ENCODE data around the gene SFMBT2.
"Not testable (repeated sequence)": the region's sequence is repeated elsewhere in the genome, so short reads cannot be mapped to it uniquely, and the experiment has no call there.

SFMBT2 gene

DNA sequence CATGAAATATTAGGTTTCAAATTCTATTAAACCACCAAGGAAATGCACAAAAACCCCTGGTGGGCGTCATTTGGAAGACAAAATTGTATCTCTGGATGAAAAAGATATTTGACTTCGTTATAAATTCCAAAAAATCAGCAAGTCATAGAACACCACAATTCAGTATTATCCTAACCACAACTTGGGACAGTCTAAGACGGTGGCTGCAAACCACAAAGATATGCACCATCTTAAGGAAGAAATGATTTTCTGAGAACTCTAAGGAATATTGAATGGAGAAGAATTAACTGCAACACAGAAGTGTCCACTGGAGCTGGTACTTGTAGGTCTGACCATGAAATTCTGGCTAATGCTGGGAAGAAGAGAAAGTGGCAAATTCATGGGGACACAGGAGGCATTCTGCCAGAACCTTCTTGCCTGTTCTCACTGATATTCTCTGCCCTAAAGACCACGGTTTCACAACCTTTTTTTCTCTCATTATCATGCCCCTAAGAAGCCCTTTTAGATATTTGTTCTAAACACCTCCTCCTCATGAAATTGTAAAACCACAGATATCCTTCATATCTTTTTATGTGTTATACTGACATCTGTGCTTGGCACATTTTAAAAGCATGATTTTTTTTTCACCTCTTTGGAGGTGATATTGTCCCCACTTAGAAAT, 92.9 kb downstream of the SFMBT2 start:
- no peak for DNase-seq

DNA sequence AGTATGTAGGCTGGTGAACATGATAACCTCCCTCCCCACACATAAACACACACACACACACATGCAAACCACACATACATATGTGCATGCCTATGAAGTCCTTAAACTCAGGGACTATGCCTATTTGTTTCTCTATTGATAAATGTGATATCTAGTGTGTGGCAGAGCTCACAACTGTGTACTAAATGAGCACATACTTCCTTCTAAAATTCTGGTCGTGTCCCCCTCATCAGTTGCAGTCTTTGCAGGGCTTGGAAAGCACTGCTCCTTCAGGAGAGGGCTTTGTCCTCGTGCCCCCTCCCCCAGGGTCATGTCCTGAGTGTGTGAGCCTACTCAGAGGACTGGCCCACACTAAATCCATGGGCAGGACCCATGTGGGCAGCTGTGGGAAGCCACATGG, 94.0 kb downstream of the SFMBT2 start:
- DNase-seq: no peak

DNA sequence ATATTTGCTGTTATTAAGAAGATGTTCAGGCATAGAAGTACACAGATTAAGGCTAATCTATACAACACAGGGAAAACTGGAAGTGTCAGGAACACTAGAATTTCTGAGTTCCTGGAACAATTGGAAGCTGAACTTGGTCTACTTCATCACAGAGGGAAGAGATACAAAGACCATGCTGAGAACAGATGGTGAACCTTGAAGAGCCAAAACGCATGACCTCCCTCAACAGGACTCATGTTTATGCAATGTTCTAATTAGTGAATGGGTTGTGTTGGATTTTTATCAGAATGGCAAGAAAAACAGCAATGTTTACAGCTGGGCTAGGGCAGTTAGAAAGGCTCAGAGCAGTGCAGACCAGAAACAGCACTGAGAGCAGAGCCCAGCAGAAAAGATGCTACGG, 94.9 kb downstream of the SFMBT2 start:
- no peak for DNase-seq

DNA sequence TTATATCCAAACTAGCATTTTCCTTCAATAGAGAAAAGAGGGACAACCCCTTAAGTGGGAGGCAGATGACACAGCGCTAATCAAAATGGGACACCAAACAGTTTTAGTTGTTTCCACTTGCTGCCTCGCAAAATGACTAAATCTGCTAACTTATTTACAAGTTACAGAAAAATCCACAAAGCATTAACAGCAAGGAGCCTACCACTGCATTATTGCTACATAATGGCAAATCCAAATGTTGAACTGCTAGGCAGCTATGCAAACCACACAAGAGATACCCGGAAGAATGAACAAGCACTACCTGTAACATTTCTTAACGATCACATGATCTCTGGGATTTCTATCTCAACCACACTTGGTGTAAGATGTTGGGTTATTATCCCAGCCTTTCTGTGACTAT, 96.7 kb downstream of the SFMBT2 start:
- no peak for DNase-seq

DNA sequence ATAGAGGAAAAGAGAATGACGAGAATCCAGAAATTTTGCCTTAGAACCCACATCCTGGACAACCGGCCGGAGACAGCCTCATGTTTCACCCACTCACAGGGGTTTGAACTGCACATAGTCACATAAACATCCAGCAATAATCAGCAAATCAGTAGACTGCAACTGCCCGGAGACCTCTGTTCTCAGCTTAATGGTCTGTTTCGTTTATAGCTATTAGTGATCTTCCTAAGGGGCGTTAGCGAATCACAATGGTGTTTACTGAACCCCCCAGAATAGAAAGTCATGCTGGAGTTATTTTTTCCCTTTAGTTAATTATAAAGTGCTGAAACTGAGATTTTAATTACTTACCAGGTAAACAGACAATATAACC, 98.4 kb downstream of the SFMBT2 start:
- no peak for DNase-seq

DNA sequence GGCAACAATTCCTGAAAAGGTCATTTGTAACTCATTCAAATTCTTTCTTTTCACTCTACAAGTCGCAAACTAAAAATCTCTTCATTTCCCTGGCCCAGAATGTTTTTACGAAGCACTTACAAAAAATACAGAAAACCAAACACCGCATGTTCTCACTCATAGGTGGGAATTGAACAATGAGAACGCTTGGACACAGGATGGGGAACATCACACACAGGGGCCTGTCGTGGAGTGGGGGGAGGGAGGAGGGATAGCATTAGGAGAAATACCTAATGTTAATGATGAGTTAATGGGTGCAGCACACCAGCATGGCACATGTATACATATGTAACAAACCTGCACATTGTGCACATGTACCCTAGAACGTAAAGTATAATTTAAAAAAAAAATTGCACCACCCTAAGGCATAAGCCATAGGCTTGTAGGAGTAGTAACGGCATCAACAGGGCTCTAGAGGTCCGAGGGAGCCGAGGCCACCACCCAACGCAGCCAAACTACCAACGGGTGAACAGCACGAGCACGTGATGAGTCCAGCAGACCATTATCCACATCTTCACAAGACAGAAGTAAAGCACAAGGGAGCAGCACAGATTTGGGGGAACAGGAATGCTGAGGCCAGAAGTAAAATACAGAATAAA, 98.9 kb downstream of the SFMBT2 start:
- not testable (repeated sequence) for DNase-seq

DNA sequence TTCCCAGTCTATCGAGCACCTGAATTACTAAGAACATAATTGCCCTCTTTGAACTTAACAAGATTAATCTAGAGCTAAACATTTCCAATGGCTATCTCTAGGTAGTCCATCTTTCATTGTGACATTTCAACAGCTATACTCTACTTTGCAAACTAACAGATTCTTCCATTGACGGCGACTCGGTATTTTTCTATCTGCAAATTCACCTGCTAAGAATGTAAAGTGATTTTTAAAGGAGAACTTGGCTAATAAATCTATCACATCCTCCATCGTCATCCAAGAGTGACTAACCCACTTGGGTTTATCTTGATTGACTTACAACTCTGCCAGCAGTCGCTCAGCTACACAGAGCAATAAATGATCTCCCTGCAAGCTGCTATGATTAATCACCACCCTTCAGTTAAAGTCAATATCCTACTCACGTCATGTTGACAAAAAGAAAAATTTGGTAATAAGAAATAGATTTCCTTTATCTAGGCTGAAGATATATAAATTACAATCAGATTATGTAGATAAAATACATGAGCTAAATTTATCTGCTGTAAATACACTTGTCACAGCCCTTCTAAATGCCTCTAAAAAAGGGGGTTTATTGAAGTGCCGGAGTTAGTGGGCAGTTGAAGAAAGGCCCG, 99.5 kb downstream of the SFMBT2 start:
- DNase-seq: no peak

DNA sequence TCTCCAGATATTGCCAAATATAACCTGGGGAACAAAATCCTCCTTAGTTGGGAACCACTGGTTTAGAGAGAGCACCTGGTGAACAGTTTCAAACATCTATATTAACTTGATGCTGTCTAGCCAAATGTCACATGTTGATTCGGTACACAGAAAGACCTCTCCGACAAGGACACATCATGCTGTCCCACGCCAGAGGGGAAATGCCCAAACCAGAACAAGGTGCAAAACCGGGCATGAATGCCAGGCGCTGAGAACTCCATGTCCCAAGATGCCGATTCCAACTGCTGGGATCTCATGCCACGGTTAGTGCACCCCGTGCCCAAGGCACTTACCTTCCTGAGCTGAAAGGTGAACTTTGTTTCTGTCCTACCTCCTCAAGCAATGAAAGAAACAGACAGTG, 100.8 kb downstream of the SFMBT2 start:
- no peak for DNase-seq

DNA sequence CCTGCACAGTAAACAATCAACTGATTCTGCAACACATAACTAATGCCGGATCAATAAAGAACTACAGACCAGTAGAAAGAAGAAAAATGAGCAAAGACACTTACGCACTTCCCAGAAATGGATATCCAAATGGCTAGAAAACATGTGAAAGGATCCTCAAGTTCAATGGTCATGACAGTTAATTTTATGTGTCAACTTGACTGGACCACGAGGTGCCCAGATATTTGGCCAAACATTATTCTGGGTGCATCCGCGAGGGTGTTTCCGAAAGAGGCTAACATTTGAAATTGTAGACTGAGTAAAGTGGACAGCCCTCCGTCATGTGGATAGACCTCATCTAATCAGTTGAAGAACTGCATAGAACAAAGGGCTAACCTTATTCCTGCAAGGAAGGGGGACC, 102.0 kb downstream of the SFMBT2 start:
- no peak for DNase-seq

DNA sequence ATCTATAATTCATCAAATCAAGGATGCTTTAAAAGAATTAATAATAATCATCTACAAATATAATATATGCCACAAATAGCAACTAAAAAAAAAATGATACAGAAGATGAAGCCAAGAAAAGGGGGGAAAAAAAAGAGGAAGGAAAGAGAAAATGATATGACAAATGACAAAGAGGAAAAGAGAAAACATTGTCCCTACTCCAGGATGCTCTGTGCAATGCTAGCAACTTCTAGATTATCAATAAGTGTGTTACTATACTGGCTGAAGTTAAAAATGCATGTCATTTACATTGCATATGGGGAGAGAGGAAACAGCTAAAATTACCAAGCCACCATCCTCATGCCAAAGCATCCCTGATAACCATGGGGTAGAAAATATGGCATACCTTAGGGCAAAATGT, 104.2 kb downstream of the SFMBT2 start:
- DNase-seq: no peak

DNA sequence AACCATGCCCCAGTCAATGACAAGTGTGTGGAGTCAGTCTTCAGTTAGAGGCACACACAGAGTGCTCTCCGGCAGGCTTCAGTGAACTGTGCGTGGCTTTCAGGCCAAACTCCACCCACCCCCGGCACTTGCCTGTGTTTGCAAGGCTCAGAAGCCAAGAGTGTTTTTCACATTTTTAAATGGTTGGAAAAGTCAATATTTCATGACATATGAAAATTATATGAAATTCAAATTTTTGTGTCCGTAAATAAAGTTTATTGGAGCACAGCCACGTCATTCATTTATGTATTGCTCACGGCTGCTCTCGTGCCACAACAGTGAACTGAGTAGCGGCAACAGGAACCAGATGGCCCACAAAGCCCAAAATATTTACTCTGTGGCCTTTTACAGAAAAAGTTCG, 104.7 kb downstream of the SFMBT2 start:
- no peak for DNase-seq

DNA sequence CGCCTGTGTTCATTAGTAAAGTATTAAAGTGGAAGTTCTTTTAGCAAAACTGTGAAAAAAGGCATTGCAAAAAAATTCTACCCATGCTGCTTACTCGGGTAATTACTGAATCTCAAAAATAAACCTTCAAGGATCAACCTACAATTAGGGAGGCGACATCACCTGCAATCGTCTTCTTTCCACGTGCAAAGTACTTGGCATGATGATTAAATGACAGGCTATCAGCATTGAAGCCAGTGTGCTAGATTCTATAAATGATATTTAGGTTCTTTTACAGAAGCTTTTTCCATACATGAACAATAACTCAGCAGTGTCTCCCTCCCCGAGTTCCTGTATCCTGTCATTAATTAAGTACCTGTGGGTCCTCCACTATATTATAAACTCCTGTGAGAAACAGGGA, 105.8 kb downstream of the SFMBT2 start:
- DNase-seq: no peak

DNA sequence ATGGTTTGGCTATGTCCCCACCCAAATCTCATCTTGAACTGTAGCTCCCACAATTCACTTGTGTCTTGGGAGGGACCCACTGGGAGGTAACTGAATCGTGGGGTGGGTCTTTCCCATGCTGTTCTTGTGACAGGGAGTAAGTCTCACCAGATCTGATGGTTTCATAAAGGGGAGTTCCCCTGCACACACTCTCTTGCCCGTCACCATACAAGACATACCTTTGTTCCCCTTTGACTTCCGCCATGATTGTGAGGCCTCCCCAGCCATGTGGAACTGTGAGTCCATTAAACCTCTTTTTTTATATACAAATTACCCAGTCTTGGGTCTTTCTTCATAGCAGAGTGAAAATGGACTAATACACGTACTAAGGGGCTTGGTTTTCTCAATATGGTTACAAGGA, 106.7 kb downstream of the SFMBT2 start:
- no peak for DNase-seq

DNA sequence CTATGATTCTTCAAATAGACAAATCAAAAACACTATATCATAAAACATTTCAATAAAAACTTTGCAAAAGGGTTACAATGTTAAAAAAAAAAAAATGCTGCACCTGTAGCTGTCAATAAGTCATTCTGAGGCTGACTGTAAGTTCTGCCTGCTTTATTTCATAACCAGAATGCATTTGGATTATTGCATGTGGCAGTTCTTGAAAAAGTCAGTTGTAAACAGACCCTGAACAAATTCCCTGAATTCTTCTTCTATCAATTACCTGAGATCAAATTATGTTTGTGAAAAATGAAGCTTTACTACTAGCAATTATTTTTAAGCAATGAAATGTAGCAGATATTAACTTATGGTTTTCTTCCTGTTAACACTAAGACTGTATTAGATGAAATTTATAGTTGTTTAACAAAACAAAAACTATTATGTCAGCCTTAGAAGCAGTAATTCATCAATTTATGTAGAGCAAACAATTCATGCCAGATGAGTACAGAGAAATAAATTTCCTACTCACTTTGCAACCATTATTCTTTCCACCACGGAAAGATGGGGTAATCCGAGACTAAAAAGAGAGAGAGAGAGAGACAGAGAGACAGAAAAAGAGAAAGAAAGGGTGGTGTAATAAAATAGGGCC, 107.8 kb downstream of the SFMBT2 start:
- DNase-seq: no peak

DNA sequence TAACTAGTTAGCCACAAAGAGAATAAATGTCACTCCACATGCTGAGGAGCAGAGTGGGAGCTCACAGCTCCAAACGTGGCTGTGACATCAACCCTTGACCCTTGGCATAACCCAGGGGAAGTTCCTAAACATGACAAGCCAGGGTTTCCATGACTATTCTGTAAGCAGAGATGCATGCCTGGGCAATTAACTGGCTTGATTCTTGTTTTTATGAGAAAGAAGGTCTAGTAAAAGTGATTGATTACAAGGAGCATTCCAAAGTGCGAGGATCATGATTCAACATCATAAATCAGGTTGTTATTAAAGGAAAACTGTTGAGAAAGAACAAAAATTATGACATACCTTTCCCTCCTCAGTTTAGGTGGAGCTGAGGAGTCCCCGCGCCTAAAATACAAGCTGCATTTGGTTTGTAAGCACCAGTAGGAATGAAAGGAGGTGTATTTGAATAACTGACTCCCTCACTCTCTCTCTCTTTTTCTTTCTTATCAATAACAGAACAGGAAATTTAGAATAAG, 108.4 kb downstream of the SFMBT2 start:
- no peak for DNase-seq

DNA sequence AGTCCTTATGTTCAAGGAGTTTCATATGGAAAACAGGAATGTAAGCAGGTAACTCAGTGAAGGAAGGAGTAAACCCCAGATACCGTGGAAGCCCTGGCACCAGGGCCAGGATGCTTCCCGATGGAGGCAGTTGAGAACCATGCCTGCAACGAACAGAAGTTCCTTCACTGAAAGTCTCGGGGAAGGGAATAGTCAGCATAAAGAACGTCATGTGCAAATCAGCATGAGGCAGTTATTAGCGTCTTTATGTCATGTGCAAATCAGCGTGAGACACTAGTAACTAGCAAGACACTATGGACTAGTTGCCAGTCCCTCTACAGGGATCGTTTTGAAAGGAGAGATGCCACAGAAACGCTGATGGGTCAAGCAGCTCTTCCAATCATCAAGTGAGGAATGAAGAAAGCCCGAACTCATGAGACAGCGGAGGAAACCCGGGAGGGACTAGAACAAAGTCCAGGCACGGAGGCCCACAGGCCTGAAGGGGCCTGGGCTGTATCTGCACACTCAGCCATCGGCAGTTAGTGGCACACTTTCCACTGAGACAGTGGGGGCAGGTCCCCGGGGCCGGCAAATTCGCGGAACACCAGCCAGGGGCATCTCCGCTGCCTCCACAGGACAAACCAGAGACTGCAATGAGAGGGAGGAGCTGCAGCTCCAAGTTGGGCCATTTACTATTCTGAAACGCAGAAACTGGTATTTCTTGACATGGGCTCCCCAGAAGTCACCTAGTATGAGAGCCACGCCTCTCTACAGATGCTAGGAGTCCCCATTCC, 109.6 kb downstream of the SFMBT2 start:
- DNase-seq: no peak

DNA sequence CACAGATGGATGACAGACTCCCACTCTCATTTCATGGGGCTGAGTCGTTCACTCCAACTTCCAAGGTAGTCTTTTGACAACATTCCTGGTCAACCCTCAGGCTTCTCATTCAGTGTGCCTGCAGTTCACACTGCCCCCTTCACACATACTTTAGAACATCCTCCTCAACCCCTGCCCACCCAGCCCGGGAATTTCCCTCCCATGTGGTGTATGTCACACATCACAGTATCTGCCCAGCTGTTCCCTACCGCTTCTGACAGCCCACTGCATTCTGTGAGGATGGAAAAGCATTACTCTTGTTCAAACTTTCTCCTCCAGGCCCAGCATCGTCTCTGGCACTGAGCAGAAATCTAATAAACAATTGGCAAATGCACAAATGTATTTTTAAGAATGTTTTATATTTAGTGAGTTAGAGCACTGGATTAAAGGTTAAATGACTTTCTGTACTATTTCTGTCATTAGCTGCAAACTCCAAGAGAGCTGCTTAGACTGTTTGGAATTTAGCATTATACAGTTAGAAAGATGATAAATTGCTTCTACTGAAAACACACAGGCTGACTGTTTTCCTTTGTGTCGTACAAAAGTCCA, 110.4 kb downstream of the SFMBT2 start:
- DNase-seq: no peak

DNA sequence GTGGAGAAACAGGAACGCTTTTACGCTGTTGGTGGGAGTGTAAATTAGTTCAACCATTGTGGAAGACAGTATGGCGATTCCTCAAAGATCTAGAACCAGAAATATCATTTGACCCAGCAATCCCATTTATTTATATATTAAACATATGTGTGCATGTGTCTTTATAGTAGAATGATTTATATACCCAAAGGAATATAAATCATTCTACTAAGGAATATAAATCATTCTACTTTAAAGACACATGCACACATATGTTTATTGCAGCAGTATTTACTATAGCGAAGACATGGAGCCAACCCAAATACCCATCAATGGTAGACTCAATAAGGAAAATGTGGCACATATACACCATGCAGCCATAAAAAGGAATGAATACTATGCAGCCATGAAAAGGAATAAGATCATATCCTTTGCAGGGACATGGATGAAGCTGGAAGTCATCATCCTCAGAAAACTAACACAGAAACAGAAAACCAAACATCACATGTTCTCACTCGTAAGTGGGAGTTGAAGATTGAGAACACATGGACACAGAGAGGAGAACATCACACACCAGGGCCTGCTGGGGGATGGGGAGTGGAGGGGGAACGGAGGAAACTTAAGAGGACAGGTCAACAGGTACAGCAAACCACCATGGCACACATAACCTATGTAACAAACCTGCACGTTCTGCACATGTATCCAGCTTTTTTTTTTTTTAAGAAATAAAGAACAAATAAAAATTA, 111.1 kb downstream of the SFMBT2 start:
- not testable (repeated sequence) for DNase-seq

DNA sequence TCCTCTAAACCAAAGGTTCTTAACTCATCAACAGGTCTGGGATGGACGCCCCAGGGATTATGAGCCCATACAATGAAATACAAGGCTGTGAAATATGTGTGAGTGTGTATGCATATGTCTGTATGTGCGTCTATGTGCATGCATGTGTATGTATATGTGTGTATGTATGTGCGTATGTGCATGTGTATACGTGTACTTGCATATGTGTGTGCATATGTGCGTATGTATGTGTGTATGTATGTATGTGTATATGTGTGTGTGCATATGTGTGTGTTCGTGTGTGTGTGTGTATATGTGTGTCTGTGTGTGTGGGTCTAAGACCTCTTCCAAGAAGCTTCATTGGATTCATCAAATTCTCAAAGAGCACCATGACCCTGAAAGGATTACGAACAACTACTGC, 112.3 kb downstream of the SFMBT2 start:
- no peak for DNase-seq

DNA sequence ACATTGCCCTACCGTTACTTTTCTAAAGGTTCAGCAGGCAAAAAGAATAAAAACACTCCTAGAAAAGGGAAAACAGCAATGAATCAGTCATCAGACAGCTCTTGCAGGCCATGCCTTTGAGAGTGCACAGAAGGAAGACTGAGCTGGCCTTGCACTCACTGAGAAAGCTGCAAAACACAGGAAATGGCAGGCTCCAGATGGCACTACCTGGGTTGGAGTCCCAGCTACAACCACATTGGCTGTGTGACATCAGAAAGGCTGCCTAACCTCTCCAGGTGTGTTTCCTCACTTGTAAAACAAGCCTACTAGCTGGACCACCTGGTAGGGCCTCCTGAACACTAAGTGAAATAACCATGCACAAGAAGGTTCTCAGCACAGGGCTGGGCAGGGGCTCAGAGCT, 113.7 kb downstream of the SFMBT2 start:
- no peak for DNase-seq

DNA sequence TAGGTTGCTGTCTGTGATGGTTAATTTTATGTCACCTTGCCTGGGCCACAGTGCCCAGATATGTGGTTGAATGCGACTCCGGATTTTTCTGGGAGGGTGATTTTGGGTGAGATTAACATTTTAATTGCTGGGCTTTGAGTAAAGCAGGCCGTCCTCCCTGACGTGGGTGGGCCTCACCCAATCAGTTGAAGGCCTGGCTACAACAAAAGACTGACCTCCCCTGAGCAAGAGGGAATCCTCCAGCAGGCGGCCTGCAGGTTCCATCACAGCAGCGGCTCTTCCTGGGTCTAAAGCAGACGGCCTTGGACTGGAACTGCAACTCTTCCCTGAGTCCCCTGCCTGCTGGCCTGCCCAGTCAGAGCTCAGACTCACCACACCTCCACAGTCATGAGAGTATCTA, 114.2 kb downstream of the SFMBT2 start:
- DNase-seq: no peak

DNA sequence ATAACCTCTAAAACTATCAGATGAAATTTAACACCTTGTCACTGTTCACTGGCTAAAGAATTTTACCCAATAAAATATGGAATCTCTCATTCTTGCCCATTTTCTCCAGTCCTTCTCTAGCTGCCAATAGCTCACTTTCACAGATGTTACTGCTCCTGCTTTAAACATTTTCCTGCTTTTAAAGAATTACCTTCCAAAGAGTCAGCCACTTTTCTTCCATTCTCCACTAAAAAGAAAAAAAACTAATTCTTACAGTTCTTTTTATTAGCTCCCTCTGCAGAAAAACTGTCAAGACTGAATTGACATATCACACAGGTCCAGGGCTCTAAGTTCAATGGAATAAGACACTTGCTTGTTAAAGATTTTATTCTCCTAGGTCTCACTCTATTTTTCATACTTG, 114.8 kb downstream of the SFMBT2 start:
- no peak for DNase-seq

Data from COR-L47 (cell line).